Measurements from ENCODE around the gene EXOC3.

The EXOC3 gene

GRCh38 chr5:435961-436640 is 6.9 kb upstream of the EXOC3 start:
- H3K4me1 ChIP-seq (ENCODE audit: low read depth, poor library complexity, severe bottlenecking), result no peaks in the 10 kb centered on the region
- H3K4me3 ChIP-seq (IDR thresholded peaks at IDR 0.05; ENCODE audit: insufficient read depth, low read depth, low read length), result no peak overlapping the region
- no peak overlapping the region for H3K4me2 ChIP-seq
- no peaks in the 10 kb centered on the region for H3K79me2 ChIP-seq (ENCODE audit: insufficient read depth, low read depth)
- H3K27ac ChIP-seq, result no peak overlapping the region
- TF ChIP-seq CTCF (conservative IDR thresholded peaks at IDR 0.05; ENCODE audit: low read depth, low read length), result 0 out of 2 replicates have a peak, but pooled peaks have one; percentile 24
- no peaks in the 10 kb centered on the region for H3K27me3 ChIP-seq (ENCODE audit: insufficient read depth, low read depth)
- H3K36me3 ChIP-seq (ENCODE audit: insufficient read depth), result no peaks in the 10 kb centered on the region
- no peaks in the 10 kb centered on the region for H4K20me1 ChIP-seq (ENCODE audit: insufficient read depth)
- no peak overlapping the region for H2AFZ ChIP-seq (ENCODE audit: low read depth)
- H3K9ac ChIP-seq, result no peak overlapping the region

GRCh38 chr5:436641-436975 is 6.4 kb upstream of the EXOC3 start:
- H3K36me3 ChIP-seq (ENCODE audit: insufficient read depth), result no peaks in the 10 kb centered on the region
- H3K4me2 ChIP-seq, result no peak overlapping the region
- TF ChIP-seq CTCF (conservative IDR thresholded peaks at IDR 0.05; ENCODE audit: low read depth, low read length), result no peak
- H3K79me2 ChIP-seq (ENCODE audit: insufficient read depth, low read depth), result no peaks in the 10 kb centered on the region
- no peaks in the 10 kb centered on the region for H3K4me1 ChIP-seq (ENCODE audit: low read depth, poor library complexity, severe bottlenecking)
- no peak overlapping the region for H2AFZ ChIP-seq (ENCODE audit: low read depth)
- no peak overlapping the region for H3K9ac ChIP-seq
- H4K20me1 ChIP-seq (ENCODE audit: insufficient read depth), result no peaks in the 10 kb centered on the region
- H3K27me3 ChIP-seq (ENCODE audit: insufficient read depth, low read depth), result no peaks in the 10 kb centered on the region
- H3K27ac ChIP-seq, result no peak overlapping the region
- H3K4me3 ChIP-seq (IDR thresholded peaks at IDR 0.05; ENCODE audit: insufficient read depth, low read depth, low read length), result no peak overlapping the region

GRCh38 chr5:437281-437771 is 5.7 kb upstream of the EXOC3 start:
- H3K9ac ChIP-seq, result no peak overlapping the region
- H3K27ac ChIP-seq, result no peak overlapping the region
- peaks cover 7% of the 10 kb centered on the region for H3K4me1 ChIP-seq (ENCODE audit: low read depth, poor library complexity, severe bottlenecking)
- H2AFZ ChIP-seq (ENCODE audit: low read depth), result no peak overlapping the region
- H3K79me2 ChIP-seq (ENCODE audit: insufficient read depth, low read depth), result no peaks in the 10 kb centered on the region
- H3K27me3 ChIP-seq (ENCODE audit: insufficient read depth, low read depth), result no peaks in the 10 kb centered on the region
- no peaks in the 10 kb centered on the region for H4K20me1 ChIP-seq (ENCODE audit: insufficient read depth)
- H3K4me2 ChIP-seq, result no peak overlapping the region
- no peaks in the 10 kb centered on the region for H3K36me3 ChIP-seq (ENCODE audit: insufficient read depth)
- TF ChIP-seq CTCF (conservative IDR thresholded peaks at IDR 0.05; ENCODE audit: low read depth, low read length), result no peak
- no peak overlapping the region for H3K4me3 ChIP-seq (IDR thresholded peaks at IDR 0.05; ENCODE audit: insufficient read depth, low read depth, low read length)

GRCh38 chr5:438481-438981 is 4.4 kb upstream of the EXOC3 start:
- Histone ChIP-seq H3K27me3 (ENCODE audit: insufficient read depth, low read depth) (no peaks in the 10 kb centered on the region), H3K79me2 (ENCODE audit: insufficient read depth, low read depth) (peaks cover 3% of the 10 kb centered on the region), H3K4me2 (no peak overlapping the region), H3K4me3 (IDR thresholded peaks at IDR 0.05; ENCODE audit: insufficient read depth, low read depth, low read length) (no peak overlapping the region), H3K4me1 (ENCODE audit: low read depth, poor library complexity, severe bottlenecking) (peaks cover 7% of the 10 kb centered on the region), H2AFZ (ENCODE audit: low read depth) (no peak overlapping the region), H3K36me3 (ENCODE audit: insufficient read depth) (no peaks in the 10 kb centered on the region), H3K27ac (no peak overlapping the region), H4K20me1 (ENCODE audit: insufficient read depth) (no peaks in the 10 kb centered on the region), H3K9ac (no peak overlapping the region)
- no peak for TF ChIP-seq CTCF (conservative IDR thresholded peaks at IDR 0.05; ENCODE audit: low read depth, low read length)
